Right lobe of liver (tissue), 6 donors: Measurements from ENCODE around the gene CFAP126. TPM values are rescaled to one million over a fixed set of nuclear protein-coding genes. Genes with fewer than 3 reads are reported as not detected.
"Not testable (repeated sequence)": the region's sequence is repeated elsewhere in the genome, so short reads cannot be mapped to it uniquely, and the experiment has no call there.

Experiments used
- ATAC-seq, 4 donors: fragments of 200-7000 bp; cut with Tn5 transposase; one replicate each; pipeline ENCODE4 v1.9.1; 2020; ENCODE audit warnings: mild to moderate bottlenecking in 4 of 4, moderate library complexity in 4 of 4
- DNase-seq, 3 donors: peaks; one replicate each; pipeline ENCODE4 v3.0.0-alpha.2; 2020
- H3K27ac ChIP-seq, 3 donors: fragments of 200-600 bp; one replicate each; pipeline ENCODE4 v1.8.0; 2022
- H3K27me3 ChIP-seq, 2 donors: fragments of 200-600 bp; one replicate each; pipeline ENCODE4 v1.8.0; 2022
- H3K36me3 ChIP-seq, 4 donors: fragments of 200-600 bp; sonication (generic) in 1 of 4; one replicate each; pipeline versions ENCODE4 v1.5.1 to v1.8.0; 2017 to 2022; ENCODE audit warnings: control low read depth in 1 of 4
- H3K4me1 ChIP-seq, 4 donors: fragments of 200-600 bp; sonication (generic) in 1 of 4; one replicate each; pipeline versions ENCODE4 v1.5.1 to v1.8.0; 2017 to 2022; ENCODE audit warnings: control low read depth in 1 of 4
- H3K4me3 ChIP-seq, 3 donors: fragments of 200-600 bp; one replicate each; pipeline ENCODE4 v1.8.0; 2022
- H3K9me3 ChIP-seq, 4 donors: fragments of 200-600 bp; sonication (generic) in 1 of 4; one replicate each; pipeline versions ENCODE4 v1.5.1 to v1.8.0; 2017 to 2022; ENCODE audit warnings: control low read depth in 1 of 4
- CTCF ChIP-seq, 4 donors: fragments of 200-600 bp in 3 of 4; fragments of 450-650 bp in 1 of 4; IDR thresholded peaks; one replicate each; pipeline versions ENCODE4 v1.5.1 to v1.8.0; 2016 to 2022; ENCODE audit warnings: antibody characterized with exemption in 4 of 4, mild to moderate bottlenecking in 2 of 4
- POLR2A ChIP-seq: fragments of 450-650 bp; IDR thresholded peaks from one replicate; pipeline ENCODE4 v1.6.1; 2017; ENCODE audit warnings: antibody characterized with exemption, mild to moderate bottlenecking
- WGBS: methylation state at CpG from one replicate; pipeline ENCODE4 v1.1.6; 2018; ENCODE audit warnings: low coverage, low lambda C conversion rate; ENCODE audit not compliant: insufficient coverage; ENCODE audit errors: missing lambda C conversion rate; 5-methylcytosine and 5-hydroxymethylcytosine counted together
- intact Hi-C, 2 donors: fragments of 100-400 bp; cut with DNase I; formaldehyde crosslinking; loops; one replicate each; pipeline versions ENCODE4 v1.11.2 to v1.14.1; 2022
- total RNA-seq, 6 experiments: library from RNA; depleted of rRNA in 2 of 6; stranded (reverse); fragments of >200 nt in 2 of 6; fragmentation: NEBNext Ultra II Directional in 3 of 6; extraction: Animal tissue kit (Norgen Biotek cat#: 25700) in 3 of 6; gene quantifications; one replicate each; pipeline versions ENCODE4 v1.1.0 to v1.2.4, GENCODE V29; 2016 to 2023
- donor health status: DM: no; HTN: yes; CAD: no.
- donor health status: DM: no; HTN: no; CAD: no.
- donor health status: DM: no; HTN: no; CAD: no.
- donor health status: DM: no; HTN: yes; CAD: no.
- donor health status: DM: no; HTN: yes; CAD: no.

CFAP126 gene
- total RNA-seq, 6 experiments from 2014 or later, result not detected

- Histone ChIP-seq H3K27ac (no peak overlapping the region), H3K36me3 (no peaks in the 10 kb centered on the region), H3K27me3 (no peaks in the 10 kb centered on the region), H3K4me3 (no peak overlapping the region), H3K4me1 (no peaks in the 10 kb centered on the region), H3K9me3 (no peaks in the 10 kb centered on the region)
- no peak for ATAC-seq
- 75% methylated on average over 4 of the region's 6 CpGs for WGBS
- DNase-seq, result no peak
- TF ChIP-seq CTCF (IDR thresholded peaks at IDR 0.05) (no peak), POLR2A (no peak)
- intact Hi-C loops, result no loop called here
Measured at GRCh38 chr1:161407451-161407985, 39.8 kb upstream of the CFAP126 start.

- H3K27me3 ChIP-seq, H3K9me3 ChIP-seq, H3K4me1 ChIP-seq, H3K36me3 ChIP-seq, ATAC-seq, DNase-seq, H3K4me3 ChIP-seq, intact Hi-C loops, H3K27ac ChIP-seq: not testable (repeated sequence)
- no CpG with 5 or more reads among the region's 17 CpGs for WGBS
Measured at GRCh38 chr1:161406551-161406950, 38.9 kb upstream of the CFAP126 start.

GRCh38 chr1:161404051-161404597 is 36.4 kb upstream of the CFAP126 start:
- DNase-seq, result no peak
- no peaks in the 10 kb centered on the region for H3K27me3 ChIP-seq
- intact Hi-C loops, result no loop called here

GRCh38 chr1:161402446-161402845 is 34.8 kb upstream of the CFAP126 start:
- intact Hi-C loops, result no loop called here
- no peak for TF ChIP-seq POLR2A
- no peak for TF ChIP-seq CTCF (IDR thresholded peaks at IDR 0.05)
- DNase-seq, result no peak

More at GRCh38 chr1:161404051-161404597, 36.4 kb upstream of the CFAP126 start:
- WGBS, result 73% methylated on average over 11 of the region's 11 CpGs
- no peak overlapping the region for H3K4me3 ChIP-seq
- no peaks in the 10 kb centered on the region for H3K4me1 ChIP-seq
- H3K9me3 ChIP-seq, result no peaks in the 10 kb centered on the region
- no peak for ATAC-seq
- no peaks in the 10 kb centered on the region for H3K36me3 ChIP-seq
- TF ChIP-seq CTCF (IDR thresholded peaks at IDR 0.05) (no peak), POLR2A (no peak)
- H3K27ac ChIP-seq, result no peak overlapping the region

GRCh38 chr1:161399257-161399998 is 31.8 kb upstream of the CFAP126 start:
- Histone ChIP-seq H3K9me3 (no peaks in the 10 kb centered on the region), H3K27ac (peak overlapping the region; percentile 99), H3K36me3 (no peaks in the 10 kb centered on the region), H3K4me1 (peaks cover 0 to 6% (median 2%) of the 10 kb centered on the region in 4 donors), H3K4me3 (peak overlapping the region; percentile 46 to 70 (median 67)), H3K27me3 (no peaks in the 10 kb centered on the region)
- peak; percentile 91 to 94 (median 94) for DNase-seq
- intact Hi-C loops, result no loop called here
- ATAC-seq, result peak; percentile 79 to 90 (median 88)
- under 1% methylated on average over 34 of the region's 53 CpGs for WGBS
- TF ChIP-seq POLR2A (peak; percentile 84), CTCF (IDR thresholded peaks at IDR 0.05) (peak; percentile 30 to 42 (median 42))

More at GRCh38 chr1:161402446-161402845, 34.8 kb upstream of the CFAP126 start:
- Histone ChIP-seq H3K27me3 (no peaks in the 10 kb centered on the region), H3K36me3 (no peaks in the 10 kb centered on the region), H3K4me1 (peaks cover 0 to 6% (median 2%) of the 10 kb centered on the region in 4 donors), H3K9me3 (no peaks in the 10 kb centered on the region), H3K4me3 (no peak overlapping the region), H3K27ac (no peak overlapping the region)
- peak in 1 of 4 donors; percentile 5 for ATAC-seq
- 100% methylated on average over 1 of the region's 3 CpGs for WGBS
